Hippocampal formation (tissue), 2 donors: ENCODE results near the gene SLC37A3.
"Not testable (repeated sequence)": the region's sequence is repeated elsewhere in the genome, so short reads cannot be mapped to it uniquely, and the experiment has no call there.

Experiments used
- DNase-seq, 2 donors: peaks; one replicate each; lab custom pipeline; 2025; lab: John Stamatoyannopoulos, UW

SLC37A3 gene

DNA sequence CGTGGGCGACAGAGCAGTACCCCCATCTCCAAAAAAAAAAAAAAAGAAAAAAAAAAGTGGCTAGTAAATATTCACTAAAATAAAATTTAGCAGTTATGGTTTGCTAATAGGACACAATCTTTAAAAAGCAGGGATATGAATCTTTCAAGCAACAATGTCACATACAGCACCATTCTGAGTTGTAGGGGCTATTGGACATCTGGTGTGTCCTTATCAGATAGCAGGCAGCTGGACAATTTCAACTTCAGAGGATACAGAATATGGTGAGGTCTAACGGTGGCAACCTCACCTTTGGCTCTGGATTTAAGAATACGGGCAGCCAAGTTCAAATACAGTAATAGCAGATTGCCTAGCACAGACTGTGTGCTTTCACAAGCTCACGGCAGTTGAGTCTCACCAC, 51.1 kb downstream of the SLC37A3 start:
- no peak for DNase-seq

DNA sequence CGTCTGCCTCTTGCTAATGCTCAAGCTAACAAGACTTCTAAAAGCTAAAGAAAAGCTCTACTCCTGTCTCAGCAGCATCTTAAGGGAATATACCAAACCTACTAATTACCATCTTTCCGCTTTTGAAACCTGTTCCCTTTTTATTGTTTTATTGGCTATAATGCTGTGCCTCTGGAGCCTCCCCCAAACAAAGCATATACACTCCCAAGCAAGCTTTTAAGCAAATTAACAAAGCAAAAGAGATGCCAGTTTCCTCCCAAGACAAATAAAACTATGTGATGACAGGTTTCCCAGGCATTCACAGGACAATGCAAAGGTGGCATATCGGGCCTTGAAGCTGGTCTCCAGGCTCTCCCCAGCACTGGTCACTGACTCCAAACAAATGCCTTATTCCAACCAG, 52.9 kb downstream of the SLC37A3 start:
- DNase-seq: no peak

GRCh38 chr7:140342727-140343514, 55.4 kb downstream of the SLC37A3 start:
- peak; percentile 39 to 44 for DNase-seq

GRCh38 chr7:140338959-140339358, 59.4 kb downstream of the SLC37A3 start:
- DNase-seq: not testable (repeated sequence)

GRCh38 chr7:140334341-140335057, 63.8 kb downstream of the SLC37A3 start:
- peak; percentile 27 to 73 for DNase-seq

- no peak for DNase-seq
Observed at GRCh38 chr7:140333686-140334085, 64.6 kb downstream of the SLC37A3 start.

GRCh38 chr7:140333223-140333622, 65.1 kb downstream of the SLC37A3 start:
- DNase-seq: no peak

- DNase-seq: no peak
Observed at GRCh38 chr7:140330595-140330994, 67.7 kb downstream of the SLC37A3 start.

GRCh38 chr7:140330128-140330527, 68.2 kb downstream of the SLC37A3 start:
- DNase-seq: peak in 1 of 2 donors; percentile 19

DNA sequence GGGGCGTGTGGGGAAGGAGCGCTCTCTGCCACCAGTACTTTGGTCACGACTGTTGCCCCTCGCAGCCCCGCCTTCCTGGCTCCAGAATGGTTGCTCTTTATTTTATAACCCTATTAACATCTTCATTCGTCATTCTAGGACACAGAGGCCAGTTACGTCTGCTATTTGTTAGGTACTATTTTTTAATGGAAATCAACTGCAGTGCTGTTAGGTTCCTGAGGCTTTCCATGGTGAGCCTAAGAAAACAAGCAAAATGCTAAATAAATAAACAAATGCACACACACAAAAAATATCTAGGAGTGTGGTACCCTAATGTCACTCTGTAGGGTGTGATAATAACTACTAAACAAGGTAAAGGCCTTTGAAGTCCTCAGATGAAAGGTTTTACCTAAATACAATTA, 71.1 kb downstream of the SLC37A3 start:
- no peak for DNase-seq

DNA sequence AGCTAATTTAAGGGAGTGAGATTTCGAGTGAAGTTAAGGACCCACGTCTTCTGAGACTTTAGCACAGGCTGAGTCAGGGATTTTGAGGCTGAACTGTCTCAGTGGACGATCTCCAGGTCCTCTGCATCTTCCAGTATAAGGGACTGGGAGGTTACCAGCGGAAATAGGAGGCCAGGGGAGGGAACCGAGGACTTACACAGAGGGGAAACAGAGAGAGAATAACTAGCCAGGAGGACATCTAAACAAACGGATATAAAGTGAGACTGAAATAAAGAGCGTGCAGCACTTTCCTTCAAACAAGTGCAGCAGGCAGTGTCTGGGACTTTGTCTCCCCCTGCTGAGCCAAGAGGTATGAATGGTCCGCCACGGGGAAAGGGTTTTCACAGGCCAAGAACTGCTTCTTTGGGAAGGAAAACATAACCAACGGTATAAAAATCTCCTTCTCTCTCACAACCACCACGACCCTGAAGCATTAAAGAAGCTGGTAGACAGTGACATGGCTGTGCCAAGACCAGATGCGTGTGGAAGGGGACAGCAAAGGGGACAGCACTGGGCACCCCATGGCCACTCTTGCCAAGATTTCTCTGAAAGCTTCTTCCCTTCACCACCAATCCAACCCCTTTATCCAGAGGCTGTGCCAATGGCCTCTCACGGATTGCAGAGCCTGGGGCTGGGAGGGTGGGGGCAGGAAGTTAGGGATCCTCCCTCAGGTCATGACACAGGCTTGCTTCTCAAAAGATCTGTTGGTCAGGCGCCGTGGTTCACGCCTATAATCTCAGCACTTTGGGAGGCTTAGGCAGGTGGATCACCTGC, 72.0 kb downstream of the SLC37A3 start:
- peak; percentile 48 to 78 for DNase-seq

- DNase-seq: no peak
Observed at GRCh38 chr7:140325600-140325999, 72.7 kb downstream of the SLC37A3 start.

- DNase-seq: no peak
Observed at GRCh38 chr7:140324714-140325113, 73.6 kb downstream of the SLC37A3 start.

- no peak for DNase-seq
Observed at GRCh38 chr7:140322759-140323158, 75.6 kb downstream of the SLC37A3 start.

- not testable (repeated sequence) for DNase-seq
Observed at GRCh38 chr7:140320078-140320477, 78.3 kb downstream of the SLC37A3 start.

DNA sequence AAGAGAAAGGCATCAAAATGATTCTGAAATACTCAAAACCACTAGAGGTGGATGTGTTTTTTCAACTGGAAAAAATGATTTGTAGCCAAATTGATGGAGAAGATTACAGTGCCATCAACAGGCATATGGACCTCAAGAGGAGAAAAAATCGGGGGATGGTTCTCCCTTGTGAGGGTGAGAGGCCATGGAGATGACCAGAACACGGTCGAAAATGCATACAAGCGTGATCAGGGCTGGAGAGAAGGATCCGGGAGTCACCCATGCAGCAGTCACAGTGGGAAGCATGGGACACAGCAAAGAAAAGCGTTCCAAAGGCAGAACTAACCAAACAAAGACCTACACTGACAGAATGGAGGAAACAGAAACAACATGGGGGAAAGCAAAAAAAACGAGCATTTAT, 80.3 kb downstream of the SLC37A3 start:
- no peak for DNase-seq

DNA sequence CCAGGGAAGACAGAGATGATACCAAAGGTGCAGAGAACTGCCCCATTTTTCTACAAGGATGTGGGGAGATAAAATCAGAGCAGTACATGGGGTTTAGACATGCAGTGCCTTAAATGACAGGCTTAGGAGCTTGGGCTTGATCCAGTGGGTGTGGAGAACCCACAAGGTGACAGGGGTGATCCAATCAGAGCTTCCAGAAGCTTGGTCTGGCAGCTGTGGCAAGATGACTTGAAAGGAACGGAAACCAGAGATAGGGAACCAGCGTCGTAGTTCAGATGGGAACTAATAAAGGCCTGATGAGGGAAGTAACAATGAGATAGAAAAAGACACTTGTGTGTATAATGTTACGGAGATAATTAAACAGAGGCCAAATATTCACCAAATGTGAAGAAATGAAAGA, 80.7 kb downstream of the SLC37A3 start:
- DNase-seq: no peak

GRCh38 chr7:140316165-140316661, 82.1 kb downstream of the SLC37A3 start:
- DNase-seq: peak; percentile 60 to 64

- no peak for DNase-seq
Observed at GRCh38 chr7:140315498-140316164, 82.7 kb downstream of the SLC37A3 start.

DNA sequence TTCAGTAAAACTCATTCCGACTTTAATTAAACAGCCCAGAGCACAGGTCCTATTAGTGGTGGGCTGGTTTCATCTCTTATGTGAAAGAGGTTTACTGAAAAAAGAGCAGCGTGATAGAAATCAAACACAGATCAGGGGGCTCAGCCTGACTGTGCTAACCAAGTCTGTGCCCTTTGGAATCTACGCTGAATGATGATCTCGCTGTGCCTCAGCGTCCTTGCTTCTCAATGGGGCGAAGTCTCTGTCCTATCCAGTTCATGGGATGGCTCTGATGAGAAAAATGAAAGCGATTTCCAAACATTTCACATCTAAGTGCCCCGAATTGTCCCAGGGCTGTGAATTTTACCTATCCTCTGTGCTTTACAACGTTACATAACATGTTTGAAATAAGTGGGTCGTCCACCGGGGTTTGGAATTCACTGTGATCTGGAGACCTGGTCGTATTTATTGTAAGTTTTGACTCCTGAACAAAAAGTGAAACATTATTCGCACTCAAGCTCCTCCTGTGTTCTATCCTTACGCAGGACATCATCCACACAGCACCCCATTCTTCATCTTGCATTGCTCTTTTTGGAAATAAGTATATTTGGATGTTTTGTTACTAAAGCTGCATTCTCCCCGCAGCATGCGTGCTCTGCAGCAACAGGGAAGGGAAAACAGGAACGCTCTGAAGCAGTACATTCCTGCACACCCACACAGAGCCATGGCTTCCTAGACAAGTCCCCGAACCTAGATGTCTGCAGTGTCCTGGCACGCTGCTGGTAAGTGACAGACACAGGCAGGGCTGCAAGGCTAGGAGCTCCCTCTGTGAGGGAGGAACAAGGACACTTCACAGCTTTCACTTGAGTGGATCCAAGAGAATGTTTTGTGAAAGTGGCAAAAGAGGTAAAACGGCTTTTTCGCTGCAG, 83.5 kb downstream of the SLC37A3 start:
- DNase-seq: peak in 1 of 2 donors; percentile 27
